Inflammatory macrophage (primary cell): ENCODE measurements around the gene VPS18.
"Not testable (repeated sequence)": the region's sequence is repeated elsewhere in the genome, so short reads cannot be mapped to it uniquely, and the experiment has no call there.

Experiments used
- DNase-seq, 2 donors: peaks; one replicate each; pipeline ENCODE4 v3.0.0-alpha.2; 2020 to 2022
- total RNA-seq, 18 experiments: gene quantifications; one replicate each; lab custom pipeline; 2026; ENCODE audit warnings: mixed read lengths in 6 of 18, inconsistent platforms in 2 of 18; lab: John Stamatoyannopoulos, UW

Gene VPS18
- 37.1 to 181 (median 102) reads per million in 18 experiments for total RNA-seq

DNA sequence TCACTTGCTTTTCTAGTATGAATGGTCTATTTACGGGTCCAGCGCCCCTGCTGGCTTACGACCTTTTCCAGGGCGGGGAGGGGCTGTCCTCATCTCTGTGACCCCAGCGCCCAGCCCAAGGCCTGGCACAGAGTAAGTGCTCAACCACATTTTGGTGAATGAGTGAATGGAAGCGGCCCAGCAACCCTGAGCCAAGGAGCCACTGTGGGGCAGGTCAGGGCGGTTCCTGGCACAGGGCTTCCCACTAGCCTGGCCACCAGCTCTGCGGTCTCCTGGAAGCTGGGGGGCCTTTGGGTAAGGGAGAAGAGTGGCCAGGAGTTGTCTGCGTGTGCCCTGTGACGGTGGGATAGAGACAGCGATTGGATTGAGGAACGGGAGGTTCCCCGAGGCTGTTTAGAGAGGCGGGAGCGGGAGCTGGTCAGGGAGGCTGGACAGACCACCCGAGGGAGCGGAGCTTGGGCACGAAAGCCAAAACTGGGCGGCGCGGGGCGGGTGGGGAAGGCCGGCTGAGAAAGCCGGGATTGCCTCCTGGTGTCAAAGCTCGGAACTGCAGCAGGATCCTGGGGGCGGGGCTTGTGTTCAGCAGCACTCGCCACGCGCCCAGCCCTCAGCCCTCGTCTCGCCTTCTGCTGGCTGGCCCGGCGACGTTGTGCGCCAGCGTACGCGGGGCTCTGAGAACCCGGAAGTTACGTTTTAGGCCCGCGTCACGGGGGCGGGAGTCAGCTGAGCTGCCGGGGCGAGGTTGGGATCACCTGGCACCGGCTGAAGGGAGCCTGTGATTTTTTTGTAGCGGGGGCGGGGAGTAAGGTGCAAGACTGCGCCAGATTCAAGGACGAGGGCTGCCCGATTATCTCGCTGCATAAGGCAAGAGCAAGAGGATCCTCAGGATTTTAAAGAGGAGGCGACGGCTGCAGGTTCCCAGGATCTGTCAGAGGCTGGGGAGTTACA lies at the start of gene VPS18:
Gene VPS18 (plus strand): TSS at position 718 of the 948 bp plus-strand sequence. CDS start 319 bp downstream, outside the sequence.
- peak; percentile 98 to 99 for DNase-seq

- DNase-seq: peak; percentile 35 to 64
Measured at GRCh38 chr15:40844696-40845030, 49.6 kb upstream of the VPS18 start.

DNA sequence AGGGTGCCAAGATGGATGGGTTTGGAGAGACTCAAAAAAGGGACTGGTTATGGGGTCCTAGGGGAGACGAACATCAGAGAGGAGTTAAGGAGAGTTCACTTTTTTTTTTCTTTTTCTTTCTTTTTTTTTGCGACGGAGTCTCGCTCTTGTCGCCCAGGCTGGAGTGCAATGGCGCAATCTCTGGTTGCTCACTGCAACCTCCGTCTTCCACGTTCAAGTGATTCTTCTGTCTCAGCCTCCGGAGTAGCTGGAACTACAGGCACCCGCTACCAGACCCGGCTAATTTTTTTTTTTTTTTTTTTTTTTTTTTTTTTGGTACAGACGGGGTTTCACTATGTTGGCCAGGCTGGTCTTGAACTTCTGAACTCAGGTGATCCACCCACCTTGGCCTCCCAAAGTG lies 49.2 kb upstream of the VPS18 start:
- peak; percentile 48 to 51 for DNase-seq

GRCh38 chr15:40845511-40846284 lies 48.6 kb upstream of the VPS18 start:
- DNase-seq: peak in 1 of 2 donors; percentile 33

DNA sequence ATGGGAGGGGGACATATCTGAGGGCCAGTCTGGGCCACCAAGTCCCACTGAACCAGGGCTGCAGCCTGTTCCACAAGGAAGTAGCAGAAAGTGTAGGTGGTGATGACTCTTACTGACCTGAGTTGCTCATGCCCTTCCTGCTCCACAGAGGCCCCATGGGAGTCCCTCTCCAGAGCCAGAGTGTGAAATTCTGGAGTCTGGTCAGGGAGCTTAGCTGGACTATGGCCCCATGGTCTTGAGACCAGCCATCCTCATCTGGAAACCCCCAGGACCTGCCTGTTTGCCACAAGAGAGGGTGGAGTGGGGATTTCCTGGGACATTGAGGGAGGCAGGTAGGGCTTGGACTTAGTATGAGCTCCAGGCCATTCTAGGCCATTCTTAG lies 47.4 kb upstream of the VPS18 start:
- DNase-seq: peak; percentile 64 to 89

DNA sequence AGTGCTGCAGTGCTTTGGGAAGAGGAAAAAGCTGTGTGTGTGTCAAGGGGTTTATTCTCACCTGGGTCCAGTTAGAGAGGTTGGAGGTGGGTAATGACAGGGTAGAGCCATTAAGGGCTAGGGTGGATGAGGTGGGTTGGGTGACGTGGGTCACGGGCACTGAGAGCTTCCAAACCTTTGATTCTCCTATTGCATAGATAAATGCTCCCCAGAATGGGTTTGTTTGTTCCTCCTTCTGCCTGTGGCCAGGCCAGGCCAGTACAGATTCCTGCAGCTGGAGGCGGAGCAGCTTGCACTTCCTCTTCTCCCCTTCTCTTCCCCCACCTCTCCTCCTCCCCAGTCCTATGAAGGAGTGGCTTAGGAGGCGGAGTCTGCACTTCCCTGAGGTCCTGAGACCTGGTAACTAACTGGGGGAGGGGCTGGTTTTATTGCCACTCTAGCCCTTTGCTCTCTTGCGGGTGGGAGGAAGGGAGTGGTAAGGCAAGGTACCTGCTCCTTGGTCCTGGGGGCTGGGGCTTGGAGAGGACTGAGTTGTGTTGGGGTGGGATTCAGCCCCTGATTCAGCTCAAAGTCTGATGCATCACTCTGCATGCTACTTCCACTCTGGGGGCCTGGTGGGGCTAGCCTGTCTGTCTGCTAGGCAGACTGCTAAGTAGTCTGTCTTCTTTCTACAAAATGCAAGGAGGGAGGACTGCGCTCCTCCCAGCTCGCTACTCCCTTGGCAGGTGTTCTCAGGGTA lies 46.9 kb upstream of the VPS18 start:
- DNase-seq: peak; percentile 92 to 94

- no peak for DNase-seq
Measured at GRCh38 chr15:40850576-40851112, 43.6 kb upstream of the VPS18 start.

- DNase-seq: no peak
Measured at GRCh38 chr15:40852529-40852928, 41.7 kb upstream of the VPS18 start.

DNA sequence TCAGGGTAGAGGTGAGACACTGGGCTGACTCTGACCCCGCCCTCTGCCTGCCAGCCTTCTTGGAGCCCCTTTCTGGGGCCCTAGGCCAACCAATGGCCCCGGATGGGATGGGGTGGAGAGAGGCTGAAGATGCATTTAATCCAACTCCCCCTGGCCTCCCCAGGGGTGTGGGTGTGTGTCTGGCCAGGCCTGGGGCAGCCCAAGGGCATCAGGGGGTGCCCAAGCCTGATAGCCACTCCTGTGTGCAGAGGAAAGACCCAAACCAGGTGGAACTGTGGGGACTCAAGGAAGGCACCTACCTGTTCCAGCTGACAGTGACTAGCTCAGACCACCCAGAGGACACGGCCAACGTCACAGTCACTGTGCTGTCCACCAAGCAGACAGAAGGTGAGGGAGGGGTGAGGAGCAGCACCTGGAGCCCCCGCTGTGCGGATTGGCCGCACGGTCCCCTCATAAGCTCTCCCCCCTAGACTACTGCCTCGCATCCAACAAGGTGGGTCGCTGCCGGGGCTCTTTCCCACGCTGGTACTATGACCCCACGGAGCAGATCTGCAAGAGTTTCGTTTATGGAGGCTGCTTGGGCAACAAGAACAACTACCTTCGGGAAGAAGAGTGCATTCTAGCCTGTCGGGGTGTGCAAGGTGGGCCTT lies 40.9 kb upstream of the VPS18 start:
- no peak for DNase-seq

- DNase-seq: no peak
Measured at GRCh38 chr15:40854161-40854560, 40.1 kb upstream of the VPS18 start.

- no peak for DNase-seq
Measured at GRCh38 chr15:40855706-40856234, 38.5 kb upstream of the VPS18 start.

DNA sequence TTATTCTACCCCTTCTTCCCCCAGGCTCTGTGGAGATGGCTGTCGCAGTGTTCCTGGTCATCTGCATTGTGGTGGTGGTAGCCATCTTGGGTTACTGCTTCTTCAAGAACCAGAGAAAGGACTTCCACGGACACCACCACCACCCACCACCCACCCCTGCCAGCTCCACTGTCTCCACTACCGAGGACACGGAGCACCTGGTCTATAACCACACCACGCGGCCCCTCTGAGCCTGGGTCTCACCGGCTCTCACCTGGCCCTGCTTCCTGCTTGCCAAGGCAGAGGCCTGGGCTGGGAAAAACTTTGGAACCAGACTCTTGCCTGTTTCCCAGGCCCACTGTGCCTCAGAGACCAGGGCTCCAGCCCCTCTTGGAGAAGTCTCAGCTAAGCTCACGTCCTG lies 37.5 kb upstream of the VPS18 start:
- DNase-seq: no peak

DNA sequence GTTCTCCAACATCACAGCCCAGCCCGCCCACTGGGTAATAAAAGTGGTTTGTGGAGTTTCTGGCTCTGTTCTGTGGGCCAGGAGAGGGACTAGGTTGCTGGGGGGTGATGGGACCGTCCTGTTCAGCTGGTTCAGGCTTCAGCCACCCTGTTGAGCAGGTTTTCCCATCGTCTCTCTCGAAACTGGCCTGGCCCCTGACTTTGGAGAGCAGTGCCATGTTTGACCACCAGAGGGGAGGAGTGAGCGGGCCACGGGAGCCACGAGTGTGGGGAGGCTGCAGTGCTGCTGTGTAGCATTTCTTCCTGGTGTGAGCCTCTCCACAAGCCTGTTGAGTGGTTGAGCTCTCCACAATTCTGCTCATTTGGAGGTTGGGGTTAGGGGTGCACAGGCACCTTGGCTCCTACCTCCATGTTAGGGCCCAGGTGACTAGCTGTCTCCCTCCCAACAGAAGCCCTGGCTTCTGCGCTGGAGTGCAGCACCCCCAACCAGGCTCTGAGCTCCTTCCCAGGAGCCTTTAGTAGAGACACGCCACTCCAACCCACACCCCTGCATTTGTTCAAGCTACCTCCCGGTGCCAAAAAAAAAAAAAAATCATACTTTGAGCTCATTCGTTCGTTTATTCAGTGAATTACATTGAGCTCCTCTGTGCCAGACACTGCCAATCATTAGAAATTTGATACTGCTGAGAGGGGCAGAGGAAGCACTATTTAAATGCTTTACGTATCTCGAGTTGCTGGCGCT lies 36.5 kb upstream of the VPS18 start:
- peak; percentile 71 to 75 for DNase-seq

- DNase-seq: no peak
Measured at GRCh38 chr15:40858706-40859105, 35.5 kb upstream of the VPS18 start.

GRCh38 chr15:40859206-40859851 lies 34.9 kb upstream of the VPS18 start:
- DNase-seq: peak; percentile 68 to 71

- DNase-seq: not testable (repeated sequence)
Measured at GRCh38 chr15:40861147-40861546, 33.1 kb upstream of the VPS18 start.

DNA sequence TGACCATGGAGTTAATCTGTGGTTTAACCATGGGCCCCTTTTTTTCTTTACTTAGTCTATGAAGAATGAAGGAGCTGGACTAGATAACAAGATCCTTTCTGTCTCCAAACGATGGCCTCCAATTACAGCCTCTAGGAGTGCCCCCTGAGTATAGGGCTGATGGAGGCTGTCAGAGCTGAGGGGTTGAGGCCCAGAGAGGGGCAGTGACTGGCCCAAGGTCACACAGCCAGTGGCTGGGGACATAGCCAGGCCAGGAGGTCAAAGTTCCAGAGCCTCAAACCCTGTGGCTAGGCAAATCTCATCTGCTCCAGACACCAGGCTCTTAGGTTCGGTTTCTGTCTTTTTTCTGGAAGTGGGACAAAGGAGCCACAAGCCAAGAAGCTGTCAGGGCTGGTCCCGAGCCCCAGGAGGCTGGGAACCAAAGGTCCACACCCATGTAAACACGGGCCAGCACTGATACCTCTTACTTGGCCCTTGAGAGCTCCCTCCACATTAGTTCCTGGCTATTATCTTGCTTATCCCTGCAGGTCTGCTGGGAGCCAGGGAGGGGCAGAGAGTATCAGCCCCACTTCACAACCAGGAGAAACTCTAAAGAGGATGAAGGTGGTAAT lies 30.5 kb upstream of the VPS18 start:
- DNase-seq: no peak

DNA sequence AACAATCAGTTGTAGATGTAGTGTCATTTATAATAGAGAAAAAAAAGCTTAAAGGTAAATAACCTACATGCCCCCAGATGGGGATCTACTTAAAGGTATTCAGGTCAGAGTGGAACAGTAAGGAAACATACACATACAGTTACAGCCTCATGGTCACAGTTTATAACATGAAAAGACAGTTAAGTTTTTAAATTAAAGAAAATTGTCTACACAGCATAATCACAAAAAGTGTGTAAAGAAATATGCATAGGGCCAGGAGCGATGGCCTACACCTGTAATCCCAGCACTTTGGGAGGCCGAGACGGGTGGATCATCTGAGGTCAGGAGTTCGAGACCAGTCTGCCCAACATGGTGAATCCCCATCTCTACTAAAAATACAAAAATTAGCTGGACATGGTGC lies 27.1 kb upstream of the VPS18 start:
- no peak for DNase-seq

DNA sequence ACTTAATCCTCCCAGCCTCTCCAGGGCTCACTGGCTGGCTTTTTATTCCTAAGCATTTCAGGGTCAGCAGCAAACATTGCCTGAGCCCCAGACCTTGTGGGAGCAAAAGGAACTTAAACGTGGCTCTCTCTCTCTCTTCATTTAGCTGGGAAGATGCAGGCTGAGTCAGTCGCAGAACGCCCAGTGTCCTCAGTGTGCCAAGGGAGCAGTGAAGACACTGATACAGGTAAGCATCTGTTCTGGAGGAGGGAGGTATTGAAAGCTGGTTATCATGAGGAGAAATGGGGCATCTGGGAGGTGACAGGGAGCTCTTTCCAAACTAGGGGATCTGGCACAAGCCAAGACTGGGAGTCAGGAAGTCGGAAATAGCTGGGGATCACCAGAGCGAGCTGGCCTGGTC lies 24.6 kb upstream of the VPS18 start:
- DNase-seq: no peak

GRCh38 chr15:40870716-40871115 lies 23.5 kb upstream of the VPS18 start:
- no peak for DNase-seq
